Thymus (tissue), 11 donors: Measurements from ENCODE around the gene PRKN. TPM values are rescaled to one million over a fixed set of nuclear protein-coding genes. Genes with fewer than 3 reads are reported as not detected.

ENCODE experiments used
- DNase-seq, 9 donors: peaks; one replicate each; pipeline ENCODE4 v3.0.0-alpha.2; 2013; ENCODE audit warnings: low spot score in 9 of 9, low read depth in 6 of 9, missing footprints in 1 of 9
- H3K27ac ChIP-seq, 2 donors: one replicate each; pipeline ENCODE4 v1.5.1; 2013; ENCODE audit warnings: control low read depth in 1 of 2, low read depth in 1 of 2, low read length in 1 of 2, mild to moderate bottlenecking in 1 of 2, moderate library complexity in 1 of 2
- H3K27me3 ChIP-seq, 2 donors: one replicate each; pipeline ENCODE4 v1.5.1; 2013; ENCODE audit warnings: low read length in 1 of 2; ENCODE audit not compliant: control insufficient read depth in 2 of 2, insufficient read depth in 1 of 2
- H3K36me3 ChIP-seq, 2 donors: one replicate each; pipeline ENCODE4 v1.5.1; 2013; ENCODE audit warnings: low read length in 1 of 2, mild to moderate bottlenecking in 1 of 2, moderate library complexity in 1 of 2; ENCODE audit not compliant: control insufficient read depth in 2 of 2, insufficient read depth in 2 of 2
- H3K4me1 ChIP-seq, 2 donors: one replicate each; pipeline ENCODE4 v1.5.1; 2013; ENCODE audit warnings: low read length in 2 of 2; ENCODE audit not compliant: control insufficient read depth in 2 of 2, insufficient read depth in 2 of 2
- H3K4me3 ChIP-seq, 2 donors: one replicate each; pipeline ENCODE4 v1.5.1; 2013; ENCODE audit warnings: low read length in 2 of 2, control low read depth in 1 of 2, mild to moderate bottlenecking in 1 of 2
- H3K9me3 ChIP-seq, 2 donors: one replicate each; pipeline ENCODE4 v1.5.1; 2013; ENCODE audit warnings: low read length in 1 of 2, mild to moderate bottlenecking in 1 of 2; ENCODE audit not compliant: control insufficient read depth in 2 of 2, insufficient read depth in 1 of 2
- WGBS: extraction: QIAGEN DNeasy Blood & Tissue Kit; methylation state at CpG from one replicate; pipeline ENCODE4 v1.1.7; 2013; 5-methylcytosine and 5-hydroxymethylcytosine counted together
- polyA plus RNA-seq: library from polyadenylated mRNA; stranded (reverse); fragments of 200-250 nt; gene quantifications from one replicate; pipeline ENCODE4 v1.2.3, GENCODE V29; 2013
- total RNA-seq: library from RNA; stranded (reverse); fragments of 120-200 nt; gene quantifications from one replicate; pipeline ENCODE4 v1.2.4, GENCODE V29; 2013
- donor health status: healthy.

The PRKN gene
- total and polyA plus RNA-seq, 2 donors: 0.48 to 0.71 TPM

DNA sequence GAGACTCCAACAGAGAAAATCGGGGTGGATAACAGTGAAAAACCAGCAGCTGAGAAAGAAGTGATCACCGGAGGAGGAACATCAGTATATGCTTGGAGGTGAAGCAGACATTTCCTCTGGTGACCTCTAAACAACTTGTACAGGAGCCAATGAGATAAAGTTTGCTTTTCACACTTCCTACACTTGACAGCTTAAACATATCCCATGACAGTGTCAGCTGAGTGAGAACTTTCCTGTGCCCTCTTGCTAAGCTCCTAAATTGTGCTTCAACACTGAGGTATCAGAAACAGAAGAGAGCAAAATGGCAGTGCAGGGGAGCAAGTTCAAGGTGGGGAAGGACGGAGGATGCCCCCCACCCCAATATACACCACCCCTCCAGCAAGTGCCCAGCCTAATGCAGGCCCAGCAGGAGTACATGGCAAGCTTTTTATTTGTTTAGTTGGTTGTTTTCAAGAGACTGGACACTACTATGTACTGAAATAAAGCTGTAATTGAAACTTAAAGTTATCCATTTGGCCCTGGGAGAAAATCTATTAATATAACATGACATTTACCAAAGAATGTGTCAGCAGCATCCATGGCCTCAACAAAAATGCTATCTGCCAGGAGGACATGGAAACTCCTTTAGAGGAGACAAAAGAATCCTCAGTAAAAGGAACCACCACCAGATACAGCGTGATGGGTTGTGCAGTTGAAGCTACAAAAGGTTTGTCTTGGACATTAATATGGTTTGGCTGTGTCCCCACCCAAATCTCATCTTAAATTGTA is 540.2 kb downstream of the PRKN start:
- no peak overlapping the region for H3K27ac ChIP-seq
- 86% methylated on average over 4 of the region's 4 CpGs for WGBS

GRCh38 chr6:162184465-162184864 is 543.1 kb downstream of the PRKN start:
- DNase-seq: no peak
- H3K4me1 ChIP-seq: no peaks in the 10 kb centered on the region
- no peaks in the 10 kb centered on the region for H3K9me3 ChIP-seq
- no peak overlapping the region for H3K27ac ChIP-seq
- no peaks in the 10 kb centered on the region for H3K27me3 ChIP-seq
- 94% methylated on average over 9 of the region's 9 CpGs for WGBS
- no peak overlapping the region for H3K4me3 ChIP-seq
- no peaks in the 10 kb centered on the region for H3K36me3 ChIP-seq

More for the DNA sequence above, 540.2 kb downstream of the PRKN start:
- H3K4me3 ChIP-seq: no peak overlapping the region
- H3K36me3 ChIP-seq: no peaks in the 10 kb centered on the region
- no peak for DNase-seq
- H3K9me3 ChIP-seq: no peaks in the 10 kb centered on the region
- no peaks in the 10 kb centered on the region for H3K4me1 ChIP-seq
- no peaks in the 10 kb centered on the region for H3K27me3 ChIP-seq

- Histone ChIP-seq H3K27ac (no peak overlapping the region), H3K36me3 (no peaks in the 10 kb centered on the region), H3K27me3 (no peaks in the 10 kb centered on the region), H3K9me3 (no peaks in the 10 kb centered on the region), H3K4me3 (no peak overlapping the region), H3K4me1 (no peaks in the 10 kb centered on the region)
- 81% methylated on average over 6 of the region's 6 CpGs for WGBS
- no peak for DNase-seq
These were observed 545.7 kb downstream of the PRKN start for GRCh38 chr6:162181741-162182401.

GRCh38 chr6:162181111-162181510 is 546.5 kb downstream of the PRKN start:
- Histone ChIP-seq H3K27ac (no peak overlapping the region), H3K36me3 (no peaks in the 10 kb centered on the region), H3K4me1 (no peaks in the 10 kb centered on the region), H3K27me3 (no peaks in the 10 kb centered on the region), H3K9me3 (no peaks in the 10 kb centered on the region), H3K4me3 (no peak overlapping the region)
- 88% methylated on average over 5 of the region's 5 CpGs for WGBS
- no peak for DNase-seq

DNA sequence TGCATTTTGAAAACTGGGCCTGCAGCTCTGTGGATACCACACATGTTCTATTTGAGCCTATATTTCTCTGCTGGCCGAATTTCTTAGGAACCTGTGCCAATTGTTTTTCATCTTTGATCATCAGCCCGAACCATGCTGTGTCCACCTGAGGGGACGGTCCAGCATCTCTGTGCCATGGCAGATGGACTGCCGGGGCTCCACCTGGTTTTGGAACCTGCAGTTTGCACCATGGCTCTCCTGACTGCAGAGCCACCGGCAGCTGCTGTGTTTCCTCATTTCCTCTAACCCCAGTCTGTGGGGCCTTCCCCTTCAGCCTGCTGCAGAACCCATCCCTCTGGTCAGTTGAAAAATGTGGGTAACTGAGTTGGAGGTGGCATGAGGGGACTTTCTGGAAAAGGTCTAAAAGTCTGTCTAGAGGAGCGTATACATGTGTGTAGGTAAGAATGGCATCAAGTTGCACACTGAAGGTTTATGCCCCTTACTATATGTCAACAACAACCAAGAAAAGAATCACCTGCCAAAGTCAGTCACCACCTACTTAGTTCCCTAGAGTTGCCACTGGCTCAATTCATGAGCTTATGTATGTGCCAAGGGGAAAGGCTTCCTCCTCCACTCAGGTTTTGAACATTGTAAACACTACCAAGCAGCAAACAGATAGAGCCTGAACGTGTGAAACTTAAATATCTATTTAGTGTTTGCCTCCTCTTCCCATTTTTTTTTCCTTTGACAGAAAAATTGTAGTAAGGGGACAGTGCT is 548.2 kb downstream of the PRKN start:
- 67% methylated on average over 7 of the region's 7 CpGs for WGBS
- H3K4me1 ChIP-seq: no peaks in the 10 kb centered on the region
- H3K27ac ChIP-seq: no peak overlapping the region
- H3K27me3 ChIP-seq: no peaks in the 10 kb centered on the region
- H3K9me3 ChIP-seq: no peaks in the 10 kb centered on the region
- no peak for DNase-seq
- H3K36me3 ChIP-seq: no peaks in the 10 kb centered on the region
- H3K4me3 ChIP-seq: no peak overlapping the region

- no peak overlapping the region for H3K4me3 ChIP-seq
- H3K27ac ChIP-seq: no peak overlapping the region
- H3K9me3 ChIP-seq: no peaks in the 10 kb centered on the region
- WGBS: 96% methylated on average over 8 of the region's 8 CpGs
- H3K4me1 ChIP-seq: no peaks in the 10 kb centered on the region
- DNase-seq: no peak
- H3K27me3 ChIP-seq: no peaks in the 10 kb centered on the region
- H3K36me3 ChIP-seq: no peaks in the 10 kb centered on the region
These were observed 548.9 kb downstream of the PRKN start for GRCh38 chr6:162178666-162179065.

- 91% methylated on average over 3 of the region's 3 CpGs for whole genome bisulfite sequencing
- no peak overlapping the region for H3K27ac ChIP-seq
- no peaks in the 10 kb centered on the region for H3K9me3 ChIP-seq
- H3K36me3 ChIP-seq: no peaks in the 10 kb centered on the region
- H3K27me3 ChIP-seq: no peaks in the 10 kb centered on the region
- no peak for DNase-seq
- no peaks in the 10 kb centered on the region for H3K4me1 ChIP-seq
- no peak overlapping the region for H3K4me3 ChIP-seq
These were observed 549.3 kb downstream of the PRKN start for GRCh38 chr6:162178266-162178665.

DNA sequence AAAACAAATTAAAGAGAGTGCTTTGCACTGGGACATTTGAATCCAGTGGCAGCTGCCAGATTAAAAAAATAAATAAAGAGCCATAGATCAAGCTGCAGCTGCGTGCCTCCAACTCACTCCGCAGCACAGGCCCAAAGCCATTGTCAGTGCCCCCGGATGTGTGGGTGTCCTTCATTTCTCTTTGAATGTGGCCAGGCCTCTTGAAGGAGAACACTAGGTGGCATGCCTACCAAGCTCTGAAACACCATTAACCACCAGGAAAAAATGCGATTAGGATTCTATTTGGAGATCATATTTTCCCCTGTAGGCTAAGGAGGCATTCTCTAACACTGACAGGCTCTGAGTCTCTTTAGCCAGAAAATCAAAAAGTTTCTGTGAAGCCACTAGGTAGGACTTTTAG is 549.8 kb downstream of the PRKN start:
- no peaks in the 10 kb centered on the region for H3K4me1 ChIP-seq
- H3K27ac ChIP-seq: no peak overlapping the region
- WGBS: 90% methylated on average over 4 of the region's 4 CpGs
- H3K36me3 ChIP-seq: no peaks in the 10 kb centered on the region
- no peak for DNase-seq
- no peak overlapping the region for H3K4me3 ChIP-seq
- H3K27me3 ChIP-seq: no peaks in the 10 kb centered on the region
- no peaks in the 10 kb centered on the region for H3K9me3 ChIP-seq

DNA sequence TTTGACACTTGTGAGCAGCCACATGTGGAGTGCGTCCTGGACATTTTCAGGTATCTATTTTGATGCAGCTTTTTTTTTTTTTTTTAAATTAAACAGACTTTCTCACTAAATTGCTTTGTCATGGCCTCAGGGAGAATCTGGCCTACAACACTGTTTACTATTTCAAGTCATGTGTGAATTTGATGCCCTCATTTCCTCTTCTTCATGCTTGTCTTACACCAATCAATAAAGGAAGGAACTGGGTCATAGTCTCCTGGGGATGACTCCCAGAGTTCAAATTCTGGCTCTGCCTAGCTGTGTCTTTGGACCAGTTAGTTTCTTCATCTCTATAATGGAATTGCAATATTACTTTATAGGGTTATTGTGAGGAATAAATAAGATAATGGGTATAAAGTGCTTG is 554.1 kb downstream of the PRKN start:
- DNase-seq: no peak
- no peaks in the 10 kb centered on the region for H3K4me1 ChIP-seq
- no peaks in the 10 kb centered on the region for H3K9me3 ChIP-seq
- 98% methylated on average over 1 of the region's 1 CpG for WGBS
- no peak overlapping the region for H3K4me3 ChIP-seq
- no peak overlapping the region for H3K27ac ChIP-seq
- no peaks in the 10 kb centered on the region for H3K36me3 ChIP-seq
- no peaks in the 10 kb centered on the region for H3K27me3 ChIP-seq
